ENCODE results near the gene STAC.
A peak's percentile ranks its signal among the peaks of the same experiment; 100 is the strongest.
"Not testable (repeated sequence)": the region's sequence is repeated elsewhere in the genome, so short reads cannot be mapped to it uniquely, and the experiment has no call there.

Gene STAC

GRCh38 chr3:36480911-36481648 is 100.8 kb downstream of the STAC start:
- DNase-seq, result no peak

- DNase-seq, result peak in 1 of 2 donors; percentile 51
Observed at GRCh38 chr3:36482256-36482655, 102.0 kb downstream of the STAC start.

GRCh38 chr3:36482880-36483279 is 102.6 kb downstream of the STAC start:
- no peak for DNase-seq

GRCh38 chr3:36483709-36484108 is 103.4 kb downstream of the STAC start:
- no peak for DNase-seq

DNA sequence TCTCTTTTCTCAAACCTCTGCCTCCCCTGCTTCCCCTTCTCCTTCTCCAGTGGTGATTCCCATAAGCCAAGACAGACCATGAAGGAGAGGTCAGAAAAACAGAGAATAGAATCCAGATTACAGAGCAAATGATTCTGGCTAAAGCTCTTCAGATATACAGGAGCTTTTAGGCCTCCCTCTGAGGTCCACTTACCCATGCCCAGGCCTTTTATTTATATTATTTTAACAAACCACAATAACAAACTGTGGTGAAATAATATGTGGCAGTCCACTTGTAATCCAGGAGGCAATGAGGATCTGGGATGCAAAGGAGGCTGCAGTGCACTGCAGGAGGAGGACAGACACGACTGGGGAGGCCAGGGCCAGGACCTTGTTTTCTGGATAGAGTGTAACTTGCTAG is 104.1 kb downstream of the STAC start:
- DNase-seq, result no peak

DNA sequence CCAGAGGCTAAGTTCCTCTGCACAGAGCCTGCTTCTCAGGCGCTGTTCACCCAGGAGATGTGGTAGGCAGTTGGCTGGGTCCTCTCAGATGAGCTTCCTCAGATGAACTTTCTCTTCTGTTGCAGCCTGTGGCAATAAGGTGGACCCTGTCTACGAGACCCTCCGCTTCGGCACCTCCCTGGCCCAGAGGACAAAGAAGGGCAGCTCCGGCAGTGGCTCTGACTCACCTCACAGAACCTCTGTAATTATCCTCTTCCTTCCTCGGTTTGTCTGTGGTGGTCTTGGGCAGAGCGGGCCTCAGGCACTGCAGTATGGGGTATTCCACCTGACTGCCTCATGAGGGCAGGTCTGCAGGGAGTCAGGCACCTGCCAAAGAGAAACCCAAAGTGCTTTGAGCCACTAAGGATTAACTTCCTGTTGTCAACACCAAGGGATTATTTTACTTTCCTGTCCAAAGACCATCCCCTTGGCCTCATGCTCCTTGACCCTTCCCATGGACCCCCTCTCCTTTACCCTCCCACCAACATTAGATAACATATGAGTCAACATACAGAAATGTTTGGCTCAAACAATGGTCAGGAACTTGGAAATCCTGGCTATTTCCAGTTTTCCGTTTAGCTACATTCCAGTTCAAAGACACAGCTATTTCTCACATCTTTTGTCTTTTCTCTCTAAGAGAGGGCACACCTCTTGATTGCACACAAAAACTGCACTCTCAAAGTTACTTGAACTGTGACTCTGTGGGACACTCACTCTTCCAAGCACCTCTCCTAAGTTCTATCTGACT is 105.9 kb downstream of the STAC start:
- no peak for DNase-seq

- no peak for DNase-seq
Observed at GRCh38 chr3:36487616-36488015, 107.3 kb downstream of the STAC start.

DNA sequence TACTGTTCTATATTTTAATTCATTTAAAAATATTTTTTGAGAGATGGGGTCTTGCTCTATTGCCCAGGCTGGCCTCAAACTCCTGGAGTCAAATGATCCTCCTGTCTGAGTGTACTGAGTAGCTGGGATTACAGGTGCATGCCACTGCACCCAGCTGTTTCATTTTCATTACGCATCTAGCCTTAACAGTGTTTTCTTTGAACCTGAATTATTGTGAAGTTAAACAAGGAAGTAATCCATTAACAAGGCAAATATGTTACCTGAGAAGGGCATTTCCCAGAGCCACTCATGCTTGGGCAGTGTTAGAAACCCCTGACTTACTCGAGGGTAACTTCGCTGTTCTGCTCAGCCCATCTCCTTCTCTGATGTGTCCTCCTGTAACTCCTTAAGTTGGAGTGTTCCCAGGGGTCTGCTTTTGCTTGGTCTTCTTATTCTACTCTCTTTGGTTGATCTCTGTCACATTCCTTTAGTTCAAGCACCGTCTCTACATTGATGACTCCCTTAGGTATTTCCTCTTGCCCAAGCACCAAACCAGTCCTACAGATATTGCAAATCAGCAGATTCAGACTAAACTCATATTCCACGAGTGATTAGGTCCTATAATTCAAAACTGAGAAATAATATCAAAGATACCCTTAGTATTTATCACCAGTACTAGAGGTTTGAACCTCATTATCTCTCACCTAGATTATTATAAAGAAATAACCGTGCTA is 107.9 kb downstream of the STAC start:
- no peak for DNase-seq

DNA sequence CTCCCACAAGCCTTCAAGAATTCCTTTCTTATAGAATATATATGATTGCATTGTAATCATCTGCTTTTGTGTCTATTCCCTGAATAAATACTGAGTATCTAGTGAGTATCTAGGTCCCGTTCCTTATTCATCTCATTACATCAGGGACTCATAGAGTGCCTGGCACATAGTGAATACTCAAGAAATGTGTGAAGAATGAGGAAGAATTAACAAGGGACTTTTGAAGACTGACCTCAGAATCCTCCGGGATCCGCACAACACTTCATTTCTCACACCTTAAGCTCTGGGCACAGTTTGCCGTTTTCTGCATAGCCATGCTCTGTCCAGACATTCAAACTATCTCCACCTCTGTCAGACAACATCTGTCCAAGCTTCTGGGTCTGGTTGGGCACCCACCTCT is 108.8 kb downstream of the STAC start:
- DNase-seq, result no peak

DNA sequence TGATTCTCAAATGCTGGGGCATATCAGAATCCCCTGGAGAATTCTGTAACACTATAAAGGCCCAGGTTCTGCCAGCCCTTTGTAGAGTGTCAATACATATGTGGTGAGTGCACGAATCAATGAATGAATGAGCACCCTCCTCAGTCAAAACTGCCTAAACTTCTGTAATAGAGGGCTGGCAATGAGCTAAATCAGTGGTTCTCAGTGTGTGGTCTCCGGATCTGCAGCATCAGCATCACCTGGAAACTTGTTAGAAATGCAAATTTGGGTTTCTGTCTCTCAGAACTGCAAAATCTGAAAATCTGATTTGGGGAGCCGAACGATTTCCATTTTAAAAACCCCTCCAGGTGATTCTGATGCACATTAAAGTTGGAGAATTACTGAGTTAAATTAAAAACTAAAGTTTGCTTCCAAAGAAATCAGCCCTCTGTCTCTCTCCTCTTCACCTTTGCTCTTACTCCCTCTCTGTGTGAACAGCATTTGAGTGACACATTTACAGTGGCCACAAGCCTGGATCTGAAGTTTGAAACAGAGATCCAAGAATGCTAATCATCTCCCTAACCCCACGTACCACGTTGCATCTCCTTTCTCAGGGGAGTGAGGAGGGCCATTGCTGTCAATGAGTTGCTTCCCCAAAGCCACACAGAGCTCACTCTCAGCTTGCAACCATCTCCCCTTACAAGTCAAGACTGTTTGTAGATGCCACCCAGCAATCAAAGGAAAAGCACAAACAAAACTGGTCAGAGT is 109.5 kb downstream of the STAC start:
- no peak for DNase-seq

DNA sequence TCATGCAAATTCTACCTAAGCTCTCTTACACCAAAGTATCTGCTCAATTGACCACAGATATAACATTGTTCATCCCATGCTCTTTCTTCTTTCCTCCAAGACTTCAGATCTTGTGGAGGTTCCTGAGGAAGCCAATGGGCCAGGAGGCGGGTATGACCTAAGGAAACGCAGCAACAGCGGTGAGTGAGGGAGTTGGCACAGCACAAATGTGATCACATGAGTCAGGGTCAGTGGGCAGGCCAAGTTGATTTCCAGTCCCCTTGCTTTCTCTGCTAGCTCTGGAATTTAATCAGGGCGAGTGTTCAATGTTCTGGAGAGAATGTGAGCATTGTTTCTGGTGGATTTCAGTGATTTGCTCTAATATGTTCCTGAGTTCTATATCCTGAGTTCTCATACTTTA is 112.7 kb downstream of the STAC start:
- DNase-seq, result no peak

GRCh38 chr3:36494461-36495109 is 114.3 kb downstream of the STAC start:
- DNase-seq, result peak in 1 of 2 donors; percentile 21

DNA sequence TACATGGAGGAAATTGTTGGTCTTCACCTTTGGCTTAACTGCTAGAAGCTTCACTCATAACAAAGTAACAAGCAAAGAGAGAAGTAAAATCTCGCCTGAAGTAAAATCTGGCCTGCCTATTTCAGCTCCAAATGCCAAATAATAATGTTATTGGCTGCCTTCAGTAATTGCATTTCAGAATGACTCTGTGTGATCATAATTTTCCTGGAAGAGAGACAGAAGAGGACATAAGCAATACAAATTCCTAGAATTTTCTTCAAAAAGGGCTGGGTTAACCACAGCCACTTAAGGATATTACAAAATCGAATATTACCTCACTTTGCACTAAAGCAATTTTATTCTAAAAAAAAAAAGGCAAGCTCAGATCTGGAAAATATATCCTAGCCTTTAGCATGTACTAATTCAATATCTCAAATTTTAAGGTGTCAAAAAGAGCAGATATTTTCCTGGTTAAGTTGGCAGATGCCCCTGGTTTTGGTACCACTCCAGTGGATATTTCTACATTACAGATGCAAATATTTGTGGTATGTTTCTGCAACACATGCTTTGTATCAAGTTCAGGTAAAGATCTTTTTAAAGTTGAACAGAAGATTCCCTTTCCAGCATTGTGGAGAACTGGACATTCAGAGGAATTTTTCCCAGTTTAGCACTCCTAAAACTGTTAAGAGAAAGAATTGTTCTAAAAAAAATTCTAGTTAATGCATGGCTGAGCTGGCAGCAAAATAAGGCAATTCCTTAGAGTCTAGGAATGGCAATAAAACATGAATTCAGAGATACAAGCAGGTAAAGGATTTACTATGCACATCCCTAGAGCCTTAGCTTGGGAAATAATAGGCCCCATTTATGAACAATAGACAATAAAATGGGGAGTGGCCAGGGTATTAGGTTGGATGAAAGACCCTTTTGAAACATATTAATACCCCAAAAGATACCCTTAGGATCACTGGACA is 116.7 kb downstream of the STAC start:
- no peak for DNase-seq

DNA sequence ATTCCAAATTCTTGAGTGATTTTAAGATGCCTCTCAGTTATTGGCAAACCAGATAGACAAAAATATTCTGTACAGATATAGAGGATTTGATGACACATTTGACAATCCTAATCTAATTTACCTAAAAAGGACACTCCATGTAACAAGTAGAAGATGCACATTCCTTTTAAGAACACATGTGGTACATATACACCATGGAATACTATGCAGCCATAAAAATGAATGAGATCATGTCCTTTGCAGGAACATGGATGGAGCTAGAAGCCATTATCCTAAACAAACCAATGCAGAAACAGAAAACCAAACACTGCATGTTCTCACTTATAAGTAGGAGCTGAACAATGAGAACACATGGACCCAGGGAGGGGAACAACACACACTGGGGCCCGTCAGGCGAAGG is 119.7 kb downstream of the STAC start:
- DNase-seq, result not testable (repeated sequence)

DNA sequence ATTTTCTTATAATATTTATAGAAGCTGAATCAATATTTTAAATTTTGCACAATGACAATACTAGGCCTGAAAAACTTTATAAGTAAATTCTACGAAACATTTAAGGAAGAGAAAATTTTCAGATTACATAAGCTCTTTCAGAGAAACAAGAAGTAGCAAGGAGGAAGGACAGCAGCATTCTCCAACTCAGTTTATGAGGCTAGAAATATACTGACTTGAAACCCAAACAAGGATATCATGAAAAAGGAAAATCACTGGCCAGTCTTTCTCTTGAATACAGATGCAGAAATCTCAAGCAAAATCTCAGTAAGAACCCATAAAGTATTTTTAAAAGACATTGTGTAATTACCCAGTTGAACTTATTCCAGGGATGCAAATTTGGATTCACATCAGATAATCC is 121.3 kb downstream of the STAC start:
- no peak for DNase-seq

- no peak for DNase-seq
Observed at GRCh38 chr3:36505393-36505792, 125.1 kb downstream of the STAC start.

DNA sequence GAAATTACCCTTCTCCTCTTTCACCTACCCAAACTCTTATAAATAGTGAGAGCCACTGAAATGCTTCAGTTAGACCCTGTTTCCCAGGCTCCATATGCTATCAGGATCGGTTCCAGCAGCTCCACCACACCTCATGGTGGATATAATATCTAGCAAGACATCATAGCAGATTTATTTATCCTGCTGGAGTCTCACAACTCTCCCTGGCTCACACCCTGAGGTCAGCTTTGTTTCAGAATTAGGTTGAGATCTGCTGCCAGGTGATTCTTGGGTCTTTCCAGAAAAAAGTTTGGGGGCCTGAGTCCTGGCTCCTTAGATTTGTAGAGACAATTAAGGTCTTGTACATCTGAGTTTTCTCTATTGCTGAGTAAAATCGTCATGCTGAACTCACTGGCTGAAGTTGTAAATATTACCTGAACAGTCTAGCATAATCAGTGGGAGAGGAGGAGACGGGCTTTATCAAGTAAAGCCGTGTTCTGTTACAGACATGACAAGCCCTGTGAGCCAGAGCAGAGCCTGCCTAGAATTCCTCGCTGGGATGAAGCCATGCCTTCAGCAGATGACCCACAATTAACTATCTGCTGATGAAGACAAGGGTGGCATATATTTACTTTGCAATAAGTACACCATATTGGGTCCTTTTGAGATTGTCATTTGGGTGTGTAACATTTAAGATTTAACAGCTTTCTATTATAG is 131.6 kb downstream of the STAC start:
- DNase-seq, result no peak

GRCh38 chr3:36512555-36512954 is 132.3 kb downstream of the STAC start:
- DNase-seq, result no peak

DNA sequence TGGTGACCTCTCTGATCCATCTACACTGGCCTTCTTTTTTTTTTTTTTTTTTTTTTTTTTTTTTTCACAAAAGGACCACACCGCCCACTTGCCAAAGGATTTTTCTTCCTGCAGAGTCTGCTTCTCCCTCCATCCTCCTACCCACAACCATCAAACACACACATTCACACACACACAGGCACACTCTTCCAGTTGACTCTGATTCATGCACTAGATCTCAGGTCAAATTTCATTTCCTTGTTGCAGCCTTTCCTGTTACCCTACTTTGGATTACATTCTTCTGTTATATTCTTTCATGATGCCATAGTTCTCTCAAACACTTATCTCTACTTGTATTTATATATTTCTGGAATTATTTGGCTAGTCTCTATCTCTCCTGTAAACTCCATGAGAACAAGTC is 133.9 kb downstream of the STAC start:
- no peak for DNase-seq

DNA sequence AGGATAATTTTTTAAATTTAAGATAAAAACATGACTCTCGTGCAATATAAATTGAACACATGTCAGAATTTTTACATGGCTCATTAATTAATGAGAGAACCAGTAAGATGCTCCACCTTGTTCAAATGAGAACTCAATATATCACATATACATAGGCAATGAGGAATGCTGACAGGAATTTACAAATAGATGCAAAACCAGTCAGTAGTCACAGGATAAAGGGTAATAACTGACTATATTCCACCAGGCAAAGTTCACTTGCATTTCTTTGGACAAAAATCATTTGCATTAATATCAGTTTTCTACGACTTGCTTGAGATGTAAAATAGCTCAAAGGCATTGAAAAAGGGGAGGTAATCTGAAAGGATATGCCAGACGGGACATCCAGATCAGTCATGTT is 139.4 kb downstream of the STAC start:
- DNase-seq, result no peak
